Calu3 (cell line): Measurements from ENCODE around the gene NLK. TPM values are rescaled to one million over a fixed set of nuclear protein-coding genes. Genes with fewer than 3 reads are reported as not detected.

Source experiments
- BruUV-seq: library from RNA; stranded (reverse); fragments of 400-500 nt; replicated peaks from 2 replicates; lab custom pipeline; 2021; lab: Mats Ljungman, UMichigan
- CTCF ChIA-PET: fragments of 300-600 bp; sonication (Branson Sonifier 250); formaldehyde crosslinking; loops from one replicate; lab custom pipeline; 2022; ENCODE audit warnings: antibody characterized with exemption; lab: Charles Lee
- DNase-seq: peaks from one replicate; pipeline ENCODE4 v3.0.0; 2022
- H3K27ac Mint-ChIP-seq: one replicate; pipeline ENCODE4 v1.8.0; 2022; ENCODE audit warnings: mixed read lengths; ENCODE audit not compliant: unreplicated experiment
- H3K27me3 Mint-ChIP-seq: one replicate; pipeline ENCODE4 v1.8.0; 2022; ENCODE audit warnings: mixed read lengths; ENCODE audit not compliant: unreplicated experiment
- H3K36me3 Mint-ChIP-seq: one replicate; pipeline ENCODE4 v1.8.0; 2022; ENCODE audit warnings: mild to moderate bottlenecking, moderate library complexity, mixed read lengths; ENCODE audit not compliant: insufficient read depth, unreplicated experiment
- H3K4me1 Mint-ChIP-seq: one replicate; pipeline ENCODE4 v1.8.0; 2022; ENCODE audit warnings: mild to moderate bottlenecking, low read depth, mixed read lengths; ENCODE audit not compliant: unreplicated experiment
- H3K4me3 Mint-ChIP-seq: one replicate; pipeline ENCODE4 v1.8.0; 2022; ENCODE audit warnings: mild to moderate bottlenecking, low read depth, moderate library complexity, mixed read lengths; ENCODE audit not compliant: unreplicated experiment
- H3K9me3 Mint-ChIP-seq: one replicate; pipeline ENCODE4 v1.8.0; 2022; ENCODE audit warnings: low read depth, mixed read lengths; ENCODE audit not compliant: unreplicated experiment
- CTCF ChIP-seq: fragments of 200-600 bp; IDR thresholded peaks from one replicate; pipeline ENCODE4 v1.8.0; 2022; ENCODE audit warnings: antibody characterized with exemption; ENCODE audit not compliant: unreplicated experiment
- intact Hi-C: fragments of 100-400 bp; cut with micrococcal nuclease; formaldehyde crosslinking; loops from one replicate; pipeline ENCODE4 v1.10.0; 2022; ENCODE audit not compliant: unreplicated experiment
- total RNA-seq: library from RNA; stranded (reverse); gene quantifications from 2 replicates; pipeline ENCODE4 v1.2.3, GENCODE V29; 2022

Gene NLK
- total RNA-seq, 1 experiment from 2014 or later = 20.4 TPM

GRCh38 chr17:28112181-28112580 is 69.7 kb downstream of the NLK start:
- DNase-seq = no peak
- H3K4me3 Mint-ChIP-seq = no peak overlapping the region

DNA sequence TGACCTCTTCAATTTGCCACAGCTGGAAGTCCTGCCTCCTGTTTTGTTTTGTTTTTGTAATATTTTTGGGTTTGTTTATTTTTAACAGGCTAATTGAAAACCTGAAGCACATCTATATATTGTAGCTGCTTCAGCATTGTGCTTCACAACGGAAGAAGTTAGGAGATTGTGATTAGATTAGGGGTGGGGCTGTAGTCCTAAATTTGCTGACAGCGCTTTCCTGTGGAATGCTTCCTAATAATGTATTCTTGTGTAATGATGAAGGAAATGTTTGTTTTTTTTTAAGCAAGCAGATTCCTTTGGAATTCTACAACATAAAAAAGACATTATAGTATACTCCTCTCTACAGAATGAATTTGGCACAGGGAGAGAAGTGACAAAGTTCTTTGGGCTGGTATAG is 70.1 kb downstream of the NLK start:
- no peak overlapping the region for H3K4me3 Mint-ChIP-seq
- H3K4me1 Mint-ChIP-seq = peaks cover 45% of the 10 kb centered on the region
- CTCF ChIA-PET = interaction anchor here (0.6 to 1.6 kb wide), 2 partner anchors 12 to 57 kb away, joined by 5 to 6 read pairs; no protein-coding TSS in a partner anchor
- no peak for TF ChIP-seq CTCF
- BruUV-seq = no TSS peak
- H3K9me3 Mint-ChIP-seq = peaks cover 2% of the 10 kb centered on the region
- H3K36me3 Mint-ChIP-seq = no peaks in the 10 kb centered on the region
- intact Hi-C loops = no loop called here
- no peaks in the 10 kb centered on the region for H3K27me3 Mint-ChIP-seq
- H3K27ac Mint-ChIP-seq = no peak overlapping the region
- DNase-seq = no peak

More at GRCh38 chr17:28112181-28112580, 69.7 kb downstream of the NLK start:
- no TSS peak for BruUV-seq
- no peak overlapping the region for H3K27ac Mint-ChIP-seq
- peaks cover 2% of the 10 kb centered on the region for H3K9me3 Mint-ChIP-seq
- no peaks in the 10 kb centered on the region for H3K36me3 Mint-ChIP-seq
- TF ChIP-seq CTCF = no peak
- CTCF ChIA-PET = interaction anchor here (0.6 to 1.6 kb wide), 3 partner anchors 9 to 57 kb away, joined by 3 to 6 read pairs (median 5); no protein-coding TSS in a partner anchor
- H3K27me3 Mint-ChIP-seq = no peaks in the 10 kb centered on the region
- intact Hi-C loops = no loop called here
- H3K4me1 Mint-ChIP-seq = peaks cover 45% of the 10 kb centered on the region

DNA sequence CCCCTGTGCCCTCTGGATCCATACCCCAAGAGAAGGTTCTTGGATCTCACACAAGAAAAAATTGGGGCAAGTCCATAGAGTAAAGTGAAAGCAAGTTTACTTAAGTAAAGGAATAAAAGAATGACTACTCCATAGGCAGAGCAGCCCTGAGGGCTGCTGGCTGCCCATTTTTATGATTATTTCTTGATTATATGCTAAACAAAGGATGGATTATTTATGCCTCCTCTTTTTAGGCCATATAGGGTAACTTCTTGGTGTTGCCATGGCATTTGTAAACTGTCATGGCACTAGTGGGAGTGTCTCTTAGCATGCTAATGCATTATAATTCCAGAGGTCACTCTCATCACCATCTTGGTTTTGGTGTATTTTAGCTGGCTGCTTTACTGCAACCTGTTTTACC is 70.8 kb downstream of the NLK start:
- H3K4me1 Mint-ChIP-seq = peaks cover 45% of the 10 kb centered on the region
- BruUV-seq = no TSS peak
- no peaks in the 10 kb centered on the region for H3K36me3 Mint-ChIP-seq
- peaks cover 2% of the 10 kb centered on the region for H3K9me3 Mint-ChIP-seq
- no peak for DNase-seq
- no peak overlapping the region for H3K27ac Mint-ChIP-seq
- CTCF ChIA-PET = no interaction called here
- TF ChIP-seq CTCF = no peak
- H3K4me3 Mint-ChIP-seq = no peak overlapping the region
- intact Hi-C loops = no loop called here
- no peaks in the 10 kb centered on the region for H3K27me3 Mint-ChIP-seq

- CTCF ChIA-PET = no interaction called here
- H3K9me3 Mint-ChIP-seq = peaks cover 2% of the 10 kb centered on the region
- peaks cover 60% of the 10 kb centered on the region for H3K4me1 Mint-ChIP-seq
- intact Hi-C loops = no loop called here
- no peak for DNase-seq
- no peak overlapping the region for H3K4me3 Mint-ChIP-seq
- H3K27ac Mint-ChIP-seq = no peak overlapping the region
- H3K27me3 Mint-ChIP-seq = no peaks in the 10 kb centered on the region
- H3K36me3 Mint-ChIP-seq = no peaks in the 10 kb centered on the region
- no peak for TF ChIP-seq CTCF
- no TSS peak for BruUV-seq
Observed at GRCh38 chr17:28115046-28115445, 72.6 kb downstream of the NLK start.
